Measurements from ENCODE around the gene NBEA.

NBEA gene

DNA sequence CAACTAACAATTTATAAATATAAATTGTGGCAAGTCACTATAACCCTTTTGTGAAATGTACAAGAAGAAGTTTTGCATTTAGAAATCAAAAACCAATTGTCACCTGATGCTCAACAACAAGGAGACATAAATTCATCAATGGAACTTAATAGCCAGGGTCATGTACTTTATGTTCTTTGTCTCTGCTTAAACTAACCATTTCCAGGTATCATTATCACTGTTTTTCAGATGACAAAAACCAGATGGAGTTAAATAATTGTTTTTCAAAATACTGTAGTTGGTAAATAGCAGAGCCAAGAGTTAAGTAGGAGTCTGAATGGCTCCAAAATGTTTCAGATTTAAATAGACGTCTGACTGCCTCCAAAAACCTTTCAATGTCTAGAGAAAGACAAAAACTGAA, 606.7 kb downstream of the NBEA start:
- TF ChIP-seq, protein P1, sequence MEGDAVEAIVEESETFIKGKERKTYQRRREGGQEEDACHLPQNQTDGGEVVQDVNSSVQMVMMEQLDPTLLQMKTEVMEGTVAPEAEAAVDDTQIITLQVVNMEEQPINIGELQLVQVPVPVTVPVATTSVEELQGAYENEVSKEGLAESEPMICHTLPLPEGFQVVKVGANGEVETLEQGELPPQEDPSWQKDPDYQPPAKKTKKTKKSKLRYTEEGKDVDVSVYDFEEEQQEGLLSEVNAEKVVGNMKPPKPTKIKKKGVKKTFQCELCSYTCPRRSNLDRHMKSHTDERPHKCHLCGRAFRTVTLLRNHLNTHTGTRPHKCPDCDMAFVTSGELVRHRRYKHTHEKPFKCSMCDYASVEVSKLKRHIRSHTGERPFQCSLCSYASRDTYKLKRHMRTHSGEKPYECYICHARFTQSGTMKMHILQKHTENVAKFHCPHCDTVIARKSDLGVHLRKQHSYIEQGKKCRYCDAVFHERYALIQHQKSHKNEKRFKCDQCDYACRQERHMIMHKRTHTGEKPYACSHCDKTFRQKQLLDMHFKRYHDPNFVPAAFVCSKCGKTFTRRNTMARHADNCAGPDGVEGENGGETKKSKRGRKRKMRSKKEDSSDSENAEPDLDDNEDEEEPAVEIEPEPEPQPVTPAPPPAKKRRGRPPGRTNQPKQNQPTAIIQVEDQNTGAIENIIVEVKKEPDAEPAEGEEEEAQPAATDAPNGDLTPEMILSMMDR (IDR thresholded peaks at IDR 0.05; ENCODE audit: extremely low read depth, missing control alignments): no peak

DNA sequence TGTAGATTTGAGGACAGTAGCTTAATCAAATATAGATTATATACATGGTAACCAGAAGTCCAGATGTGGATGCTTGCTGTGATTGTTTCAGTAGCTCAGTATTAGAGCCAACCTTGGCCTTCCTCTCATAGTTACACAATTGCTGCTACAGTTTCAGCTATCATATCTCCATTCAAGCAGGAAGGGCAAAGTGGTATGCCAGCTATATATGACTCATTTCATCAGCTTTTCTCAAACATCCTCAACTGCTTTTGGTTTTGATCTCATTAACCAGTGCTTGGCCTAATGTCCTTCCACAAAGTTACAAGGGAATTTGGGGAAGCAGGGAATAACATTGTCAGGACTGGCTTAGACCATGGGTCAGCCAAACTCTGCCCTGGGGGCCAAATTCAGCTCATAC, 607.4 kb downstream of the NBEA start:
- TF ChIP-seq, protein P1 (IDR thresholded peaks at IDR 0.05; ENCODE audit: extremely low read depth, missing control alignments): no peak
- DNase-seq (ENCODE audit: low spot score): no peak

More for the DNA sequence above, 606.7 kb downstream of the NBEA start:
- no peak for DNase-seq (ENCODE audit: low spot score)

DNA sequence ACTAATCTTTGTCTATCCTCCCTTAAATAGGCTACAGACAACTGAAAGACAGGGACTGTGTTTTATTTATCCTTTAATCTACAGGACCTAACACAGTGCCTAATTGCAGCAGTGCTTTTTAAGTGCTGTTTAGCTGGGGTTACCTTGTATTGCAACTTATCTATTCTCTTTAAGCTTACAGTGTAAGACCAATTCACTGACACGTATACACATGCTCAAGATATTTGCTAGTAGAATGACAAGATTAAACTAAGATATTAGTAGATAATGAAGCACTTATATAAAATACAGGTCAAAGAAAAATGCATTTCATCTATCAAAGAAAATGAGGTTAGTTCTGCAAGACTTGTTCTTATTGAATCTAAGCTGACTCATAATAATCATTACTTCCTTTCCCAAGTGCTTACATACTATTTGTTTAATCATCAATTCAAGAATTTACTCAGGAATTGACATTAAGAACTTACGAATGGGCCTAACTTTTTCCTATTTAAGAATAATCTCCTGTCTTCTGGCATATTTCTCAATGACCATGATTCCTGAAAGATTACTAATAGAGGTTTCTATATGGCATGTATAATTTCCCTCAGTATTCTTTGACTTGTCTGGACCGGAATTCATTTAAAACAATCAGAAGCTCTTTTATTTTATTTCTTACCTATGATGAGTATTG, 610.2 kb downstream of the NBEA start:
- no peak for DNase-seq (ENCODE audit: low spot score)
- TF ChIP-seq, protein P1 (IDR thresholded peaks at IDR 0.05; ENCODE audit: extremely low read depth, missing control alignments): no peak

DNA sequence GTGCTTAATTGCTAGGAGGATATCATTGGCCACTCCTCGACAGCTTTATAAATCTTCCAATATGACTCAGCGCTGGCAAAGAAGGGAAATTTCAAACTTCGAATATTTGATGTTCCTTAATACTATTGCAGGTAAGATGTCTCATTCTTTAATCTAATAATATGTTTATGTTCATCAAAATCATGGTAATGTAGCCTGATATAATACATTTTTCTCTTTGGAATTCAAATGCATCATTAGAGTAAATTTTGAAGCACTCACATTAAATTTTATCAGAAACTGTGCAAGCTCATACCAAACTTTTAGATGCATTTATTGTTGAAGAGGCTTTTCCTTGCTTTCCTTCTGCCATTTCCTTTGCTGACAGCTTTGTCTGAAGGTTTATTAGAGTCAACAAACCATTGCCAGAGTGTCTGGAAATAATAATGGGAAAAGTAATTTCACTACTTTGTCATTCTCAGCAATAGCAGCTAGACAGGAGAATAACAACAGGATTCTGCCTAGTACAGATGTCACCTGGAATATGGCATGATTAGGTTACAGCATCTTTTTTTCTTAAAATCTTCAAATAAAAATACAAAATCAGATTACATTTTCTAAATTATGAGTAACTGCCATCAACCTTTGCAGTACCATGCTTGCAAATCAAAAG, 613.0 kb downstream of the NBEA start:
- DNase-seq (ENCODE audit: low spot score): no peak
- TF ChIP-seq, protein P1 (IDR thresholded peaks at IDR 0.05; ENCODE audit: extremely low read depth, missing control alignments): no peak

DNA sequence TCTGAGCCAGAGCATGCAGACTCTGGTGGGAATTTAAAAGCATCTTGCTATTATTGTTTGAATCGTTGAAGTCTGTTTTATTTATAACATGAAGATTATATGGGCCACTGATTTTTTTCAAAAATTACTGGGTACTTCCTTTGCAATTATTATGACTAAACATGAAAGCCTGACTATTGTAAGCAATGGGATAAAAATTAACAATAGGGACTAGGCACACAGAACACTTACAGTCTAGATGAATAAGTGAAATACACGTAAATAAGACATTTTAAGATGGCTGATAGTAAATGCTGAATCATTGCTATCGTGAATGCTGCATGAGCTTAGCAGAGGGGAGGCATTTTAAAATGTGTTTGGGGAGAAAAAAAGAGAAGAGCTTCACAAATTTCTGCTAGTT, 615.4 kb downstream of the NBEA start:
- TF ChIP-seq, protein P1 (IDR thresholded peaks at IDR 0.05; ENCODE audit: extremely low read depth, missing control alignments): no peak
- DNase-seq (ENCODE audit: low spot score): no peak

DNA sequence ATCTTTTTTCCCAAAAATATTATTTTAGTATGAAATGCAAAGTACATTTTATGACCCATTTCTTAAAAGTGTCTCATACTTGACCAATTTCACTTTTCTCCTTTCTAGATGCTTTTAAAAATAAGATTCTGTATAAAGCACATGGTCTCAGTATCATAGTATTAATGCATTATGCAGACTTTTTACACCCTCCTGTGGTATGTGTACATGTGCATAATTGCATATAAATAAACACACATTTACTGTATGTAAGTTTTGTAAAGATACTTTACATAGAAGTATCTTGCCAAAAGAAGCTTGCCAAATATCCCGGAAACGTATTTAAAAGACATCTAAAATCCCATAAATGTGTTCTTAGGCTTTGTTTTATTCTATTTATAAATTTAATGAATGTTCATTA, 619.5 kb downstream of the NBEA start:
- TF ChIP-seq, protein P1 (IDR thresholded peaks at IDR 0.05; ENCODE audit: extremely low read depth, missing control alignments): no peak
- no peak for DNase-seq (ENCODE audit: low spot score)

DNA sequence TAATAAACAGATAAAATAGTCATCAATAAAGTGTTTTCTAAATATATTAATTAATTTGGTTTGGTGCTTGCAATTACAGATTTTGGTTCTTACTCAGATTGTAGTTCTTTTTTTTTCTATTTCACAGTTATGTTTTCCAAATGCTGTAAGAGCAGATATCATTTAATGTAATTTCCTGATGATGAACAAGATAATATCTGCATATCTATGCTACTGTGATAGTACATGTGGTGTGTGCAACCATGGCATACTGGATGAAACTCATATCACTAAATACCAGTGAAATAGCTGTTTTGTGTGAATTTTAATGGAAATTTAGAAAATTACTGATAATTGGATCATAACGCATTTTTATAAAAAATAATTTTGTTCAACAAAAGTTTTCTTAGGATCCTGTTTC, 623.2 kb downstream of the NBEA start:
- TF ChIP-seq, protein P1 (IDR thresholded peaks at IDR 0.05; ENCODE audit: extremely low read depth, missing control alignments): no peak
- no peak for DNase-seq (ENCODE audit: low spot score)

Data from GM20000 (cell line).